DMS 273 (cell line): ENCODE measurements around the gene PLXNB3.
"Not testable (repeated sequence)": the region's sequence is repeated elsewhere in the genome, so short reads cannot be mapped to it uniquely, and the experiment has no call there.

Experiments
- DNase-seq: peaks from one replicate; lab custom pipeline; 2025; ENCODE audit not compliant: unreplicated experiment; lab: John Stamatoyannopoulos, UW

The PLXNB3 gene

DNA sequence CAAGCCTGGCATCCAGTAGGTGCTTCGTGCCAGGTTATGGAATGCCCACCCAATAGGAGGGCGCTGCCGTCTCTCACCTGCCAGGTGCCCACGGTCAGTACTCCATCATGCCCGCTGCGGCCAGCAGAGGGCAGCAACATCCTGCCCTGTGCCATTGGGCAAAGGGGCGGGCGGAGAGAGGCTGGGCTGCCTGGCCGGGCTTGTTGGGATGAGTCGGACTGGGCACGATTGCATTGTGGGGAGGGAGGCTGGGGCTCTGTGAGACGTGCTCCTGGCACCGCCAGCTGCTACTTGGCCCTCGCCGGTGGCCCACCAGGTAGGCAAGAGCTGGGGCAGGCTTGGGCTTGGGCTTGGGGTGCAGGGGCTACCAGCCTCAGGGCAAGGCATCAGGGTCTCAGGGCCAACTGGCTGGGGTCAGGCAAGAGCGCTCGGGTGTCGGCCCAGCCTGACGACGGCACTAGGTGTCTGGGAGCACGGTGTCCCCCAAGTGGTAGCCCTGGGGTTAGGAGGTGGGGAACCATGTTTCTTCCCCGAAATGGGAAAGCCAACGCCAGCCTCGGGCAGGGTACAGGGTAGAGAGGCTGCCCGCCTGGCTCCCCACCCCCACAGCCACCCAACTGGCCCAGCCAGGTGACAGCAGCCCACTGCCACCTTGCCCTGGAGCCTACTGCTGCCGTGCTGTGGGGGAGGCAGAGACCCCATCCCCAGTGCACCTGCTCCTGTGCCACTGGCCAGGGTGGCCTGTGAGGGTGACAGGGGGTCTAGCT, at the start of gene PLXNB3:
PLXNB3 (plus strand) TSS at position 261 of the 767 bp plus-strand sequence. CDS start 1,287 bp downstream, outside the sequence.
- DNase-seq: peak; percentile 95

DNA sequence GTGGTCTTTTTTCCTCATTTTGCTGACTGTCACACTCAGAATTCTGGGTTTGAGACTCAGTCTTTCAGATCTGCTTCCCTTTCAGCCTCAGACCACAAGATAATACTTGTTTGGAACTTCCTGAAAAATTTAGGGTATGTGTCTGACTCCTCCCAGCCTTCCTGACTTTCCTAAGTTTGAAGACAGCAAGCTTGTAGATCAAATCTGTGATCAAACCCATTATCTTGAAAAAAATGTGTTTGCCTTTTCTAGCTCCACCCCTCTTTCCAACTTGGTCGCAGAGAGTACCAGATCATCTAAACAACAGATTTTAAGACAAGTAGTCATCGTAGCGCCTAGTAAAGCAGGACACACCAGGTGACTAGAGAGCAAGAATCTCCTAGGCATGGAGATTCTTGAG, 49.8 kb upstream of the PLXNB3 start:
- DNase-seq: no peak

DNA sequence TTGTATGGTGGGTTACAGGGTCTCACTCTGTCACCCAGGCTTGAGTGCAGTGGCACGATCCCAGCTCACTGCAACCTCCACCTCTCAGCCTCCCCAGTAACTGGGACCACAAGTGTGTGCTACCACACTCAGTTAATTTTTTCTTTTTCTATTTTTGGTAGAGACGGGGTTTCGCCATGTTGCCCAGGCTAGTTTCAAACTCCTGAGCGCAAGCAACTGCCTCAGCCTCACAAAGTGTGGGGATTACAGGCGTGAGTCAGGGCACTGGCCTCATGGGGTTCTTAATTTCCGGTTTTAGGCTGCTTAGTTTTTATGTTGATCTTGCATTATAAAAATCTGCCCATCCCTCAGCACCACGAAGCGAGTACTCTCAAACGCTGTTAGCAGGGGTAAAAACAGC, 46.6 kb upstream of the PLXNB3 start:
- DNase-seq: no peak

DNA sequence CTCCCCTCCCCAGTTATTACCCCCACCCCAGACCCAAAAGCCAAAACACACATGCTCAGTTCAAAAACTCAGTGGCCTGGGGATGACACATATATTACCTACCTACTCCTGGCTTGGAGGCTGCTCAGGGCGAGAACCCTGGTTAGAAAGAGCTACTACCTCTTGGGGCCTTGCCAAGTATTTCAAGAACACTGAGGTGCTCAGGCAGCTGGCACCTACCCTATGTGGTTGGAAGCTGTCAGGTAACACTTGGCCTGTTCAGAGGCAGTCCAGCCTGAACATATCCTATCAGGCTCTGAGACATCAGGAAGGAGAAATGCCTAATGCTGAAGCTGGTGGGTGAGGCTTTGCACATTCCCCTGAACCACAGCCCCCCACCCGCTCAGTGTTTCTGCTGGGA, 44.8 kb upstream of the PLXNB3 start:
- no peak for DNase-seq

DNA sequence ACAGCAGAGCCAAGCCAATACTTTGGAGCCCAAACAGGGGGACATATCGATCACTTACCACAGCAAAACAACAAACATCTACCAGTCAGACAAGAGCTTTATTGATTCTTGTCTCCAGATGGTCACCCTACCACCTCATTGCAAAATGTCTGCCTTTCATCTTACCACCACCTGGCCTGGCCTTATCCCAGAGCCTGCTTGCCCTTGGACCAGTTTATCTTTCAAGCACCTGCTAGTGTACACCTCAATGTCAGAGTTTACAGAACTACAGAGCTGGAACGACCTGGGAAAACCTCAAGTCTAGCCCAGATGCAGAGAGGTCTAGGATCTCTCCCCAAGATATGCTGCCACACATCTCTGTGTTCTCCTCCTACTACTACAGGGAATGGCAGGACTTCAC, 44.3 kb upstream of the PLXNB3 start:
- no peak for DNase-seq

DNA sequence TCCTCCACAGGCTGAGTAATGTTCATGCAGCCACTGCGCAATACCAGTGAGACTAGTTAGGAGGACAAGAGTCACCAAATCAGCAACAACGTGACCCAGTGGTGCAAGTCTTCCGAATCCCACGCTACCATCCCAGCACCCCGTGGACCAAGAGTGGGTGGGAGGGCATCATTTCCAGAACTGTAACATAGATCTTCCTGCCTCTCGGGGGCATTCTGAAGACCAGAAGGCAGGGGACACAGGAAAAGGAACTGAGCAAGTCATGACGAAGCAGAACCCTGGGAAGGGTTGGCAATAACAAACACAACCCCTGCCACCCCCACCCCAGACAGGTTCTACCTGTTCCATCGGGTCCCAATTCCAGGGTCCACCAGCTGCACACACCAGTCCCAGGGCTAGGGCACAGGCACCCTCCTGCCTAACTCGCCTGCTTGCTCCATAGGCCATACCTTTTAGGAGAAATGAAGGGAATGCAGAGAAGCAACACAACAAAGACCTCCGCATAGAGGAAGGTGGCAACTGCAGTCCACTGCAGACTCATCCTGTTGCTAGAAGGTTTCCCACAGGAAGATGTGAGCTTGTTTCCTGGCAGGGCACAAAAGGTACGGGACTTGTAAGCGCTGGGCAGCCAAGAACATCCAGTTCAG, 41.2 kb upstream of the PLXNB3 start:
- DNase-seq: no peak

DNA sequence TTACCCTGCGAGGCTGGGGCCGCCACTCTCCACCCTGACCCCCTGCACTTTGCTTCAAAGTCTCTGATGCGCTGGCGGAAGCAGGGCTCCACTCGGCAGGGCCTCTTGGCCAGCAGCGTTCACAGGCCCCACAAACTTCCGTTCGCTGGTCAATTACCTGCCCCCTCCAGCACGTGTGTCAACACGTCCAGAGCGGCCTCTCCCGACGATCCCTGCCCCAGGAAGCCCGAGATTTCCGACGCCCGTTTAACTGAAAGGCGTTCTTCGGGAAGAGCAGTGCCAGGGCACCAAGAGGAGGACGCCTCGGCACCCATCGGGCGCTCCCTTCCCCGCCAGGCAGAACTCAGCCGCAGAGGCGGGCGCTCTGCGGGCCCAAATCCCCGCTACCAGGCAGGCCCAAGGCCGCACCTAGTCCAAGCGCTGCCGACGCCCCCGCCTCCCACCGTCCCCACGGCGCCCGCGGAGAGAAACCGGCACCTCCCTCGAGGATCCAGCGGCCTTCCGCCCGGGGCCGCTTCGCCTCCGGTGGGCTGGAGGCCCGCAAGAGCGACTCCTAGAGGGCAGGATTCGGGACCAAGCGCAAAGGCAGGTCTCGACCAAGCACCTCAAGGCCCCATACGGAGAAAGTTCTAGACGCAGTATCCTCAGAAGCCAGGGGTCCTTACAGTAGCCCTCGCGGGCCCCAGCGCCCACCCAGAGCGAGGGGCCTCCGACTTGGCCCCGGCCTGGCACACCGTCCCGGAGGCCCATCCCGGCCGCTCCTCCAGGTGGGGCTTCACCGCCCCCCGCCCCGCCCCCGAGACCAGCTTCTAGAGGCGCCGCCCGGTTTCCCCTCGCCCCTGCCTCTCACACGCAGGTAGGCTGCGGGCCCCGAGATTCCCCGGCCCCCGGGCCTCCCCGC, 40.4 kb upstream of the PLXNB3 start:
- DNase-seq: peak; percentile 82

DNA sequence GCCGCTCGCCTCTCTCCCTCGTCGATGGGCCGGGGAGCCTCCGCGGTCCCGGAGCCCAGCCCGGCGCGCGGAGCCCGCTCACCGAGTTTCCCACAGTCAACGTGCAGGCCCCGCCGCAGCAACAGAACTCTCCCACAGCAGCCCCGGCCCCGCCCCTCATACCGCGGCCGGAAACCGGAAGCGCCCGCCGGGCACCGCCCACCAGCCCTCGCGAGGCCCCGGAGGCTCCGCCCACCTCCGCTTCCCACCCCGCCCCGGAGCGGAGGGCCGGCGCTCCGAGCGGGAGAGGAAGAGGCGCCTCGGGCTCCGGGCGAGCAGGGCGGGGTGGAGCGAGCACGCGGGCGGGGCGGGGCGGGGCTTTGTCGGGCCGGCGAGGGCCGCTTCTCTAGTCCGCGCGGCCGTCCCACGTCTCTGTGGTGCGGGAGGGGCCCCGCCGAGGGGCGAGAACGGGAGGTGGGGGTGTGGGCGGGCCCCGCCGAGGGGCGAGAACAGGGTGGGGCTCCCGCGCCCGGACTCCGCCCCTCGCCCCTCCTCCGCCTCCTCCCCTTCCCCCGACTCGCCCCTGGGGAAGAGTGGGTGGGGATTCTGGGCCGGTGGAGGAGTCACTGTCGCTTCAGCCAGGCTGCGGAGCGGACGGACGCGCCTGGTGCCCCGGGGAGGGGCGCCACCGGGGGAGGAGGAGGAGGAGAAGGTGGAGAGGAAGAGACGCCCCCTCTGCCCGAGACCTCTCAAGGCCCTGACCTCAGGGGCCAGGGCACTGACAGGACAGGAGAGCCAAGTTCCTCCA, 39.6 kb upstream of the PLXNB3 start, which contains the start of the genes ABCD1 and BCAP31:
ABCD1 (plus strand) TSS at position 605 of the 787 bp plus-strand sequence. CDS start 411 bp downstream, outside the sequence.
BCAP31 (minus strand) TSS at position 136 of the 787 bp plus-strand sequence. CDS start 1,143 bp downstream, outside the sequence.
- peak; percentile 98 for DNase-seq

DNA sequence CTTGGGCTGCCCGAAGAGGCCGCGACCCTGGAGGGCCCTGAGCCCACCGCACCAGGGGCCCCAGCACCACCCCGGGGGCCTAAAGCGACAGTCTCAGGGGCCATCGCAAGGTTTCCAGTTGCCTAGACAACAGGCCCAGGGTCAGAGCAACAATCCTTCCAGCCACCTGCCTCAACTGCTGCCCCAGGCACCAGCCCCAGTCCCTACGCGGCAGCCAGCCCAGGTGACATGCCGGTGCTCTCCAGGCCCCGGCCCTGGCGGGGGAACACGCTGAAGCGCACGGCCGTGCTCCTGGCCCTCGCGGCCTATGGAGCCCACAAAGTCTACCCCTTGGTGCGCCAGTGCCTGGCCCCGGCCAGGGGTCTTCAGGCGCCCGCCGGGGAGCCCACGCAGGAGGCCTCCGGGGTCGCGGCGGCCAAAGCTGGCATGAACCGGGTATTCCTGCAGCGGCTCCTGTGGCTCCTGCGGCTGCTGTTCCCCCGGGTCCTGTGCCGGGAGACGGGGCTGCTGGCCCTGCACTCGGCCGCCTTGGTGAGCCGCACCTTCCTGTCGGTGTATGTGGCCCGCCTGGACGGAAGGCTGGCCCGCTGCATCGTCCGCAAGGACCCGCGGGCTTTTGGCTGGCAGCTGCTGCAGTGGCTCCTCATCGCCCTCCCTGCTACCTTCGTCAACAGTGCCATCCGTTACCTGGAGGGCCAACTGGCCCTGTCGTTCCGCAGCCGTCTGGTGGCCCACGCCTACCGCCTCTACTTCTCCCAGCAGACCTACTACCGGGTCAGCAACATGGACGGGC, 38.8 kb upstream of the PLXNB3 start:
- peak; percentile 55 for DNase-seq

DNA sequence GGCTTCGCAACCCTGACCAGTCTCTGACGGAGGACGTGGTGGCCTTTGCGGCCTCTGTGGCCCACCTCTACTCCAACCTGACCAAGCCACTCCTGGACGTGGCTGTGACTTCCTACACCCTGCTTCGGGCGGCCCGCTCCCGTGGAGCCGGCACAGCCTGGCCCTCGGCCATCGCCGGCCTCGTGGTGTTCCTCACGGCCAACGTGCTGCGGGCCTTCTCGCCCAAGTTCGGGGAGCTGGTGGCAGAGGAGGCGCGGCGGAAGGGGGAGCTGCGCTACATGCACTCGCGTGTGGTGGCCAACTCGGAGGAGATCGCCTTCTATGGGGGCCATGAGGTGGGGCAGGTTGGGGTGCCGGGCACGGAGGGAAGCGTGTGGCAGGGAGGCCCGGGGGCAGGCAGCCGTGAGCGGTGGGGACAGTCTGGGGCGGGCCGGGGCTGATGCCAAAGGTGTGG, 38.2 kb upstream of the PLXNB3 start:
- DNase-seq: no peak

DNA sequence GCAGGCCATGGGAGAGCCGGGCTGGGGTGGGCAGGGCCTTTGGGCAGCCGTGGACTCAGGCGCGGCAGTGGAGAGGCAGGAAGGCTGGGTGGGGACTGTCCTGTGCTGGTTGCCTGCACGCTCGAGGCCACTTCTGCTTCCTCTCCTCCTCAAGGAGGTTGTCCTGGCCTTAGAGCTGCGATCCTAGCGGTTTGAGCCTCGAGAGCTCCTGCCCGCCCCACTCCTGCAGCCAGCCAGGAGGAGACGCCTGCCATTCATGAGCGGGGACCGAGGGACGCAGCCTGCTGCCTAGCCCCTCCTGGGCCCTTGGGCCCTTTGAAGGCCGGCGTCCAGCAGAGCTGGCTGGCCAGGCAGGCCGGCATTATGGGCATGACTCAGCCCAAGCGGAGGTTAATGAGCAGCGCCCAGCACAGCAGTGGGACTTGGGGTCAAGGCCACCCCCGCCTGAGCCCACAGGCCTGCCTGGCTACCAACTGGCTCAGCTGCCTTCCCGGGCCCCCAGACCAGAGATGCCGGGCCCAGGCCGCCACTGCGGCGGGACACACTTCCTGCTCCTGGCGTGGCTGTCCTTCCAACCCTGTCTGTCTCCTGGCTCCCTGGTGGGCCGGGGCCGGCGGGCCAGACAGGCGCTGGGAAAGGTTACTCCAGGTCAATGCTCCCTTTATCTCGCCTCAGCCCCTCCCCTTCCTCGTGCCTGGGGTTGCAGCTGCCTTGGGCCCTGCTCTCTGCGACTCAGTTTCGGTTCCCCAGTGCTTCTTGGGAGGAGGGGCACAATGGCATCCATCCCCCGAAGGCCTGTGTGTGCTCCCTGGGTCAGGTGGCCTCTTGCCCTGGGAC, 37.5 kb upstream of the PLXNB3 start:
- peak; percentile 76 for DNase-seq

DNA sequence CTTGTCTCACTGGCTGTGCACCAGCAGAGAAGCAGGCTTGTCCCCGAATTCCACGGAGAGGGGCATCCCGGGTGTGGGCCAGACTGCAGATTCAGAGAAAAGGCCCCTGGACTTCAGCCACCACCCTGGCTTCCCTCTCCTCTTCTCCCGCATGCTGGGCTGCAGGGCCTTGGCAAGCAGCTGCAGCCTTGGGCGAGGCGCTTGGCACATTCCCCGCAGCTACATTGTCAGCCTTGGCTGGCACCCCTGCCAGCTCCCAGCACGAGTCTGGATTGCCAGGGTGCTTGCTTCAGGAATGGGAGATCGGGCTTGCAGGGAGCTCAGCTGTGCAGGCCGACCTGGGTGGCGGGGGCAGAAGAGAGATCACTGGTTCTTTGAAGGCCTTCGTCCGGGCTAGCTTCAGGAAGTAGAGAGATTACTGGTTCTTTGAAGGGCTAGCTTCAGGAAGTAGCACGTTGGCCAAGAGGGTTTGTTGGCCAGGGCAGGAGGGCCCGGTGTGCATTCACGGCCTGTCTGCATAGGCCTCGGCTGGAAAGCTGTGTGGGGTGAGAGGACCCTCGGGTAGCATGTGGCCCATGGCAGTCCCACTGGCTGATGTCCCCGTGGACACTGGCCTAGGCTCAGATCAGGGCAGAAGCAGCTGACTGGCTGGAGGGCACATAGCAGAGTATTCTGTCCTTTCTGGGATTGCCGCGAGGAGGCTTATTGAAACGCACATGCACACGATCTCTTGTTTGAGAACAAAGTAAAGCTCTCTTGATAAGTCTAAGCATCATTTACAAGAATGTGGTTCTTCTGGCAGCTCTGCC, 36.7 kb upstream of the PLXNB3 start:
- peak; percentile 71 for DNase-seq

DNA sequence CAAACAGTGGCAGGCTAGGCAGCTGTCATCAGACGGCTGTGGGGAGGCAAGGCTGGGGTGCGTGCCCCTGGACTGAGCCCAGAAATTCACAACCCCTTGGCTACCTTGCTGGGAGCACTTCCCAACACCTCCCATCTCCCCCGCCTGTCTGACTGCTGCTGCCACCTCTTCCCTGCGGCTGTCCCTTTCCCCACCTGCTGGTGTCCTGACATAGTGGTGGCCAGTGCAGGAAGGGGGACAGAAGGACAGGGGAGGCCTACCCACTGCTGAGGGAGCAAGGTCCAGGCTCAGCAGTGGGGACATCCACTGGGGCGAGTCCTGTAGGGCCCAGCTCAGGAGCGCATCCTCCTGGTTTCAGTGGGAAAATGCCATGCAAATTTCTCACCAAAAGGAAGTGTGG, 36.0 kb upstream of the PLXNB3 start:
- no peak for DNase-seq

DNA sequence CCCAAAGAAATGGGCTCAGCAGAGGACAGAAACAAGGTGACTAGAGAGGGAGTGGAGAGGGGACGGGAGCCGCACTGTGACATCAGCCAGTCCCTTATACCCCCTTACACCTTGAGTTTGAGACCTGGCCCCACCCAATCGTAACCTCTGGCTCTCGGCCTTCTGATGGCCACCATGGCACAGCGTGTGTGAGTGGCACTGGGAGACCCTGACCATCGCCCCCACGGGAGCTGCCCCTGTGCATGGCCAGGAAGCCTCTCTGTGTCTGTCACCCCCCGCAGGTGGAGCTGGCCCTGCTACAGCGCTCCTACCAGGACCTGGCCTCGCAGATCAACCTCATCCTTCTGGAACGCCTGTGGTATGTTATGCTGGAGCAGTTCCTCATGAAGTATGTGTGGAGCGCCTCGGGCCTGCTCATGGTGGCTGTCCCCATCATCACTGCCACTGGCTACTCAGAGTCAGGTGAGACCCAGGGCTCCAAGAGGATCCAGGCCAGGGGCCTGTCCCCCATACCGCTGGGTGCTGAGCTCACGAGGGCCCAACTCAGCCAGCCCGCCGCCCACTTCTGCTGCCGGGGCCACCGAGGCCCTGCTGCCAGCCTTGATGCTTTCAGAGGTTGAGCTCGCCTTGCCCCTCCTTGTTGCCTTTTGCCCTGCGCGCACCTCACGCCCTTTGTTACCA, 35.0 kb upstream of the PLXNB3 start:
- DNase-seq: no peak

DNA sequence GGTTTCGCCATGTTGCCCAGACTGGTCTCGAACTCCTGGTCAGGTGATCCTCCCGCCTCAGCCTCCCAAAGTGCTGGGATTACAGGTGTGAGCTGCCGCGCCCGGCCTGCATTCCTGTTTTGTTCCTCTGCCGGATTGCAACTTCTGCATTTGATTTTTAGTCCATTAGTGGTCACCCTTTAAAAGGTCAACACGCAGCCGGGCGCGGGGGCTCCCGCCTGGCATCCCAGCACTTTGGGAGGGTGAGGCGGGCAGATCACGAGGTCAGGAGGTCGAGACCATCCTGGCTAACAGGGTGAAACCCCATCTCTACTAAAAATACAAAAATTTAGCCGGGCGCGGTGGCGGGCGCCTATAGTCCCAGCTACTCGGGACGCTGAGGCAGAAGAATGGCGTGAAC, 33.9 kb upstream of the PLXNB3 start:
- not testable (repeated sequence) for DNase-seq

DNA sequence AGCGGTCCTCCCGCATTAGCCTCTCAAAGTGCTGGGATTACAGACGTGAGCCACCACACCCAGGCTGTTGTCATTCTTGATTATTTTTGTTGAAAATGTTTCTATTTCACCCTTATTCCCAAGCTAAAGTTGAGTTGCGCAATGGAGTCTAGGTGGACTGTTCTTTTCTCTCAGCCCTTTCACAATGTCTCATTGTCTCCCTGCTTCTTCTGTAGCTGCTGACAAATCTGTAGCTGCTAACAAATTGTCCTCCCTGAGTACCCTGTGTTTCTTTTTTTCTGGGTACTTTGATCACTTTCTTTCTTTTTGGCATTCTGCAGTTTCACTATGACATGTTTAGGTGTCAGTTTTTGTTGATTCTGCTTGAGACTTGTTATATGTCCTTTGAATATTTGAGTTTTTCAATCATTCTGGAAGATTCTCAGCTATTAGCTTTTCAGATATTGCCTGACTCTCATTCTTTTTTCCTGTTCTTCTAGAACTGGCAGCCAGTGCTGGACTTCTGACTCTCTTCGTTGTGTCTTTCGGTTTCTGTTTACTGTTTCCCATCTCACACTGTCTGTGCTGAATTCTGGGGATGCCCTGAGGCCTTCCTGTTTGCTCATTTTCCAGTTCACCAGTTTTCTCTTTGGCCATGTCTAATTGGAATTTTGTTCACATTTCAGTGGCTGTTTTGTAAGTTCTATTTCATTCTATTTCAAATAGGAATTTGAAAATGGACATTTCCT, 32.8 kb upstream of the PLXNB3 start:
- DNase-seq: no peak

DNA sequence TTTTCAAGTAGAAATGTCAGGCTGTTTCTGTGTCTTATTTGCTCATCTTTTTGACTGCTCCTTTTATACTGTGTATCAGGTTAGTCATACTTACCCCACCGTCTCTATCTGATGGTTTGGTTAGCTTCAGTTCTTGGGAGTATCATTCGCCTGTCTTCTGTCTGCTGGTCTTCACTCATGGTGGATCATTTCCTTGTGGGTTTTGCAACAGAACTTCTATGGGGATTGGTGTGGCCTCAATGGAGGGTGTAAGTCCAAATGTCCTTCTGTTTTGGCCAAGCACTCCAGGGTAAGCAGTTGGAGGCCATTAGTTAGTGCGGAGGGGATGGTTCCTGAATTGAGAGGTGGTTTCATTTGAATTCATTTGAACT, 32.2 kb upstream of the PLXNB3 start:
- no peak for DNase-seq
